Medulla oblongata (tissue), 1 donor: ENCODE results near the gene CCR1.
A peak's percentile ranks its signal among the peaks of the same experiment; 100 is the strongest.
"Not testable (repeated sequence)": the region's sequence is repeated elsewhere in the genome, so short reads cannot be mapped to it uniquely, and the experiment has no call there.

ENCODE experiments used
- DNase-seq: peaks from one replicate; pipeline ENCODE4 v3.0.0-alpha.2; 2015; ENCODE audit errors: extremely low spot score

CCR1 gene

DNA sequence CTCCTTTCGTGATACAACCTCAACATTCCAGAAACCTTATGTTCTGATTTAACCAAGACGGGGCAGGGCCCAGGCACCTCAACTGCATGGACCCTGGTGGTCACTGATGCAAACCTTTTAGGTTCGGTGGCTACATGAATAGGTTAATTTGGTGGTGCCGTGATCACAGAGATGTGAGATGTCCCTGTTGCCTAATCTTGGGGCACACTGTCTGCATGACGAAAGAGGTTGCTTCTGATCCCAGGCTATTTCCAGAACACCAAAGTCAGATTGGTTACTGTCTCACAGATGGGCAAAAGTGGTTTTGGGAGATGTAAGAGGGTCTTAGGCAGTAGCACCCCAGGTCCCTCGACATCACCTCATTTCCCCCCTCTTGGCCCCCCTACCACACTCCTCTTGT lies 4.0 kb upstream of the CCR1 start:
- DNase-seq: no peak

DNA sequence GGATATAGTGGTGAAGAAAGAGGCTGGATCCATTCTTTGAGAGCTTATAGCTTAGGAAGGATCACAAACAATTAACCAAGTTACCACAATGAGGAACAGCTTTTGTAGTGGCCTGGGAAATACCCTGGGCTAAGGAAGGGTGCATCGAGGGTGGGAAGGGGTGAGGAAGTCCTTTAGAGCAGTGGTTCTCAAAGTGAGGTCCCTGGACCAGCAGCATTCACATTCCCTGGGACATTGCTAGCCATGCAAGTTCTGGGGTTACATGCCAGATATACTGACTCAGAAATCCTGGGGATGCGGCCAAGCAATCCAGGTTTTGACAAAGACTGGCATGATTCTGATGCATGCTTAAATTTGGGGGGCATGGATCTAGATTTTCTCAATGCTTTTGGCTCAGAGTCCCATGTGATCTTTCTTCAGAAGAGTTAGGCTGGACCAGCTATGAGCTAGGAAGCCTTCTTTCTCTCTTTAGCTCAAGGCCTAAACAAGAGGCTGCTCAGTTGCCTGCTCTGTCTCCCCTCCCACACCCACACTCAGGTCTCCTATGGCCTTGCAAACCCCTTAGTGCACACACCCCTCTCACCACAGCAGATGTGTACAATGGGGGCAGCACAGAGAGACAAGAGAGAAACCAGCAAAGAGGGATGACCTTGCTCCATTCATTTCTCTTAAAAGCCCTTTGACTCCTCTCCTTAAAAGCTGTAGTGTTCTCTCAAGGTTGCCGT lies 1.8 kb upstream of the CCR1 start:
- DNase-seq: no peak

GRCh38 chr3:46209053-46209452 lies 940 bp upstream of the CCR1 start:
- DNase-seq: no peak

- DNase-seq: not testable (repeated sequence)
Observed at GRCh38 chr3:46207514-46207913, 599 bp downstream of the CCR1 start.

DNA sequence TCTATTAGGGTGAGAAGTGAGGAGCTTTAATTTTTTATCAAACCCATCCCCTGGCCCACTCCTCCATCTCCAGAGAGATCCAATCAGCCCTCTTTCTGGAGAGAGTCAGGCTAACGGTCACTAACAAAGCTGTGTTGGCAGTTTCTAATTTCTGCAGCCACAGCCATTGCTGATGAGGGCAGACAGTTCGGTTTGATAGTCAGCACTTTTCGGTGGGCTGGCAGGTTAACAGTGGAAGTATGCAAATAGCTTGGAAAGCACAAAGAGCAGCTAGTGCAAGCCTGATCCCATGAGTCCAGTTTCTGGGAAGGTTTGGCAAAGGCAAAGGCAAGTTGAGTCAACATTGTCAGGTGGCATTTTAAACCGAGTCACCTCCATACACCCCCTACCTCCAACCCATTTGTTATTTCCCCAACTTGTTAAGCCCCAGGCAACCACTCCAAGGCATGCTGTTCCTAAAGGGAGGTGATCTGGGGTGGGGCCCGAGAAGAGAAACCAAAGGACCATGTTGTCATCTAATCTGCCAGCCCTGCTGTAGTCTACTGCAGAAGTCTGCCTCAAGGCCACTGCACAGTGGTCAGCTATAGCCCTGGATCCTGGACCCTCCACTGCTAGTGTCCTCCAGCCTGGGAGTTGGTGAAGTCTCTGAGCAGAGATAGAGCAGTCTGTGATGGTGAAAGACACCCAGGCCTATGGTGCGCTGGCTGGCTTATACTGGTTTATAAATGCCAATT lies 1.7 kb downstream of the CCR1 start:
- peak; percentile 33 for DNase-seq

DNA sequence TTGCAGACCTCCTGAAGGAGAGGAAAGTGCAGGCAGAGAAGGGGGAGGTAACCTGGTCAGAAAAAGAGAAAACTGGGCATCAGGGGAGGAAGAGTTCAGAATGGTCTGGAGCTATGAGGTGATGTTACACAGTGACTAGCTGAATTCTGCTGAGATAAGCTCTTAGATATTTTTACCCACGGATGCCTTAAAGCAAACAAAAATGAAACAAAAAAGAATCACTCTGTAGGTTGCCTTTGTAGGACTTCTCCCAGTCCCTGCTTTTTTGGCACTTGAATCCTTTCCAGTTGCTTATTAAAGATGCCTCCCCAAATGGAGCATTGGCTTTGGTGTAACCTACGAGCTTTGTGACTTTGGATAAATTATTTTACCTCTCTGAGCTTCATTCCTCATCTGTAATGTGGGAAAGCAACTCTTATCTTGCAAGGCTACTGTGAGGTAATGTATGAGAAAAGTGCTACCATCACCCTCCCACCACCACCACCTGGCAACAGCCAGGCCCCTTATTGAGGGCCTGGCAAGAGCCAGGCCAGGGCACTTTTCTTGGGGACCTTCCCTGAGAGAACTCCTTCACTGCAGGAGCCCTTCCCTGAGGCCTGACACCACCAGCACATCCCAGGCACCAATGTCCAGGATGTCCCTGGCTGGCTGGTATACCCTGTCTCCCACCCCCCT lies 2.7 kb downstream of the CCR1 start:
- no peak for DNase-seq

GRCh38 chr3:46203681-46204080 lies 4.4 kb downstream of the CCR1 start:
- no peak for DNase-seq

DNA sequence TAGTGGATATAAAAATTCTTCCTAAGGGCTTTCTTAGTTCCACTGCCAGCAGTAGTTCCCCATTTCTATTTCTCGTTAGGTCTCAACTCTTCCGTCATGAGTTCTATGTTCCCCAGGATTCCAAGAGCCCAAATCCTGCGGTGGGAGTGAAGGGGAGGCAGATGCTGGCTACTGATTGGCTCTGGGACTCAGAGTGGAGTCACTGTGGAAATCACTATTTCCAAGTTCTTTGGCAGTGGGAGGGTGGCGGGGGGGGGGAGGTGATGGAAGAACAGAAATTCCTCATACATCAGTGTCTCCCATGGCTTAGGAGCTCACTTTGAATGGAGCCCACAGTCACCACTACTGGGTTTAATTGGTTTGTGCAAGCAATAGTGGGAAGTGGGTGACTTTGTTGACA lies 5.6 kb downstream of the CCR1 start:
- no peak for DNase-seq

DNA sequence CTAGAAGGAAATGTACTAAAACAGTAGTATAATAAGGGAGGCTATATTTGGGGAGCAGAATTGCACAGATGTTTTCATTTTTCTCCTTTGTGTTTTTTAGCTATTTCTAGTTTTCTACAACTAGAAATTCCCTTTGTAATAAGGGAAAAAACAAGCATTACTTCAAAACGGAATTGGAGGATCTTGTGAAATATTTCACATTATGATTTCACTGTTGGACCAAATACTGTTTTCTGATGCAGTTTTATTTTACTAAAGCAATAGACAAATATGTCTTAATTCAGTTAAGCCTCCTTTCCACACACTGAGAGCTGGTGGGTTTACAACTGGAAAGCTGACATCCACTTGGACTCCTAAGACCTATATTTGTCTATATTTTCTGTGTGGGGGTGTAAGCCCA lies 7.3 kb downstream of the CCR1 start:
- DNase-seq: no peak

- DNase-seq: peak; percentile 63
Observed at GRCh38 chr3:46200211-46200610, 7.9 kb downstream of the CCR1 start.

- DNase-seq: no peak
Observed at GRCh38 chr3:46196261-46196957, 11.7 kb downstream of the CCR1 start.

GRCh38 chr3:46194868-46195553 lies 13.1 kb downstream of the CCR1 start:
- no peak for DNase-seq

- no peak for DNase-seq
Observed at GRCh38 chr3:46193436-46193835, 14.7 kb downstream of the CCR1 start.

DNA sequence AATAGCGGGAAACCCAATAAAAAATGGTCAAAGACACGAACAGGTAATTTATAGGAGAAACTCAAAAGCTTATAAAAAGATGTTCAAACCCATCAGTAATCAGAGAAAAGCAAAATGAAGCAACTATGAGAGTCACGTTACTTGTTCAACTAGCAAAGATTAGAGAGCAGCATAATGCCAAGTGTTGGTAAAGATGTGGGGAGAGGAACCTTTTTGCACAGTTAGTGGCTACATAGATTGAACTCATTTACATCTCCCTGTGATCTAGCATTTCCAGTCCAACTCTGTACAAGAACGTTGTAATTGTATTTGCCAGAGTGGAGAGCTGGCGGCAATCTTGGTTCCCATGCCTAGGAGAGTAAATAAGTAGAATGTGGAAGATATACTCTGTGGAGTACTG lies 15.2 kb downstream of the CCR1 start:
- DNase-seq: no peak

DNA sequence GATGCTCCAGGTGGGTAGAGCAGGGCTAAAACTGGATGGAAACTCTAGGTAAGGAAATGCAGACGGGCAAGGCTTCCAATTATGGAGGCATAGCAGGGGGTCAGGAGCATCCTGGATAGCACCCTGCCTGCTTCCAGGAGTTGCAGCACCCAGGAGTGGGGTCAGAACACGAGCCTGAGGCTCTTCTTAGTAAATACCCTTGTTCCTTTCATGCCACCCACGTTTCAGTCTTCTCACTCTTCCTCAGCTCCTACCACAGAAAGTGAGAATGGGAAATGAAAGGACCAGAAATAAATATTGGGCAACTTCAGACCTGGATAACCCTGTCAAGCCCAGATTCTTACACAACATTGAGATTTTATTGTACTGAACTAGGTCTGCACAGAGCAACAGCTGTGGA lies 16.4 kb downstream of the CCR1 start:
- DNase-seq: peak; percentile 79

- DNase-seq: no peak
Observed at GRCh38 chr3:46188708-46189107, 19.4 kb downstream of the CCR1 start.

DNA sequence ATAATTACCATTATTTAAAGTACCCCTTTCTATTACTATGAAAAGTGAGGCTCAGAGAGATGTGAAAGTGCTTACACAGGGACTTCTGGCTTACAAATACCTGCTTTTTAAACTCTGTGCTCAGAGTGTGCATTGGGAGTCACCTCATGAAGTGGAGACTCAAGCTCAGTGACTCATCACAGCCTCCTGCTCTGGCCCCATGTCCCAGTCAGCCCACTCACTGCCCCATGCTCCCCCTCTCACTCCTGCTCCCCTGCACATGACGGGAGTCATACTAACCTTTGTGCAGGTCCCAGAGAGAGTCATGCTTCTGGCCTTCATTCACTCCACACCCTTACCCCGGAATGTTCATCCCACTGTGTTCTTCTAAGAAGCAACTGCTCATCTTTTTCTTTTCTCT lies 20.2 kb downstream of the CCR1 start:
- DNase-seq: no peak

DNA sequence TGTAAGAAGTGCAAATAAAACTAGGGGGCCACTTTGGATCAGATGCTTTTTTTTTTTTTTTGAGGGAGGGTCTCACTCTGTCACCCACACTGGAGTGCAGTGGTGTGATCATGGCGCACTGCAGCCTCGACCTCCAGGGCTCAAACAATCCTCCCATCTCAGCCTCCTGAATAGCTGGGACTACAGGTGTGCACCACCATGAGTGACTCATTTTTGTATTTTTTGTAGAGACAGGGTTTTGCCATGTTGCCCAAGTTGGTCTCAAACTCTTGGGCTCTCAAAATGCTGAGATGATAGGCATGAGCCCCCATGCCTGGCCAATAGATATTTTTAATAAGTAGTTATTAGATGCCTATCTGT lies 20.8 kb downstream of the CCR1 start:
- no peak for DNase-seq

- peak; percentile 30 for DNase-seq
Observed at GRCh38 chr3:46186471-46187340, 21.4 kb downstream of the CCR1 start.

- no peak for DNase-seq
Observed at GRCh38 chr3:46184469-46184868, 23.6 kb downstream of the CCR1 start.

GRCh38 chr3:46183330-46183729 lies 24.8 kb downstream of the CCR1 start:
- DNase-seq: peak; percentile 25
